ENCODE data around the gene ADAMTS13.

- peak in 2 of 4 experiments; percentile 17 to 21 for TF ChIP-seq CTCF (IDR thresholded peaks at IDR 0.05)
- TF ChIP-seq POLR2A (IDR thresholded peaks at IDR 0.05), result no peak
These were observed 18.3 kb upstream of the ADAMTS13 start for GRCh38 chr9:133403766-133404453.
